IPS-18c (cell line): ENCODE results near the gene FAM149A.
A peak's percentile ranks its signal among the peaks of the same experiment; 100 is the strongest.

Source experiments
- H3K4me3 ChIP-seq: 2 replicates; pipeline ENCODE4 v1.7.0; 2013; ENCODE audit warnings: low read depth, mild to moderate bottlenecking, low read length, moderate library complexity; ENCODE audit not compliant: insufficient read depth
- H3K9me3 ChIP-seq: one replicate; pipeline ENCODE4 v1.6.1; 2013; ENCODE audit warnings: mild to moderate bottlenecking, low read length, moderate library complexity; ENCODE audit not compliant: control insufficient read depth, insufficient read depth

Gene FAM149A

GRCh38 chr4:186144198-186144945 lies 39.9 kb downstream of the FAM149A start:
- H3K4me3 ChIP-seq = peak overlapping the region; percentile 49
- no peaks in the 10 kb centered on the region for H3K9me3 ChIP-seq

- peak overlapping the region; percentile 62 for H3K4me3 ChIP-seq
- no peaks in the 10 kb centered on the region for H3K9me3 ChIP-seq
Observed at GRCh38 chr4:186144946-186145569, 40.6 kb downstream of the FAM149A start.

- Histone ChIP-seq H3K9me3 (no peaks in the 10 kb centered on the region), H3K4me3 (no peak overlapping the region)
Observed at GRCh38 chr4:186146458-186146857, 42.0 kb downstream of the FAM149A start.

GRCh38 chr4:186148336-186148975 lies 44.0 kb downstream of the FAM149A start:
- H3K4me3 ChIP-seq = no peak overlapping the region
- H3K9me3 ChIP-seq = no peaks in the 10 kb centered on the region

GRCh38 chr4:186149872-186150271 lies 45.4 kb downstream of the FAM149A start:
- Histone ChIP-seq H3K9me3 (no peaks in the 10 kb centered on the region), H3K4me3 (no peak overlapping the region)

- Histone ChIP-seq H3K4me3 (no peak overlapping the region), H3K9me3 (no peaks in the 10 kb centered on the region)
Observed at GRCh38 chr4:186150926-186151325, 46.4 kb downstream of the FAM149A start.

GRCh38 chr4:186151499-186151898 lies 47.0 kb downstream of the FAM149A start:
- no peak overlapping the region for H3K4me3 ChIP-seq
- no peaks in the 10 kb centered on the region for H3K9me3 ChIP-seq

GRCh38 chr4:186158021-186158813 lies 53.7 kb downstream of the FAM149A start:
- H3K9me3 ChIP-seq = no peaks in the 10 kb centered on the region
- H3K4me3 ChIP-seq = no peak overlapping the region

- no peak overlapping the region for H3K4me3 ChIP-seq
- no peaks in the 10 kb centered on the region for H3K9me3 ChIP-seq
Observed at GRCh38 chr4:186158966-186159365, 54.5 kb downstream of the FAM149A start.

- H3K9me3 ChIP-seq = no peaks in the 10 kb centered on the region
- no peak overlapping the region for H3K4me3 ChIP-seq
Observed at GRCh38 chr4:186159613-186160012, 55.1 kb downstream of the FAM149A start.

GRCh38 chr4:186161138-186161537 lies 56.6 kb downstream of the FAM149A start:
- no peak overlapping the region for H3K4me3 ChIP-seq
- no peaks in the 10 kb centered on the region for H3K9me3 ChIP-seq

GRCh38 chr4:186166852-186167512 lies 62.5 kb downstream of the FAM149A start:
- Histone ChIP-seq H3K9me3 (no peaks in the 10 kb centered on the region), H3K4me3 (no peak overlapping the region)

GRCh38 chr4:186167605-186168004 lies 63.1 kb downstream of the FAM149A start:
- Histone ChIP-seq H3K9me3 (no peaks in the 10 kb centered on the region), H3K4me3 (no peak overlapping the region)

GRCh38 chr4:186168750-186169149 lies 64.2 kb downstream of the FAM149A start:
- H3K4me3 ChIP-seq = no peak overlapping the region

GRCh38 chr4:186169333-186169944 lies 64.9 kb downstream of the FAM149A start:
- no peak overlapping the region for H3K4me3 ChIP-seq
- no peaks in the 10 kb centered on the region for H3K9me3 ChIP-seq

More at GRCh38 chr4:186168750-186169149, 64.2 kb downstream of the FAM149A start:
- no peaks in the 10 kb centered on the region for H3K9me3 ChIP-seq

- H3K9me3 ChIP-seq = no peaks in the 10 kb centered on the region
- no peak overlapping the region for H3K4me3 ChIP-seq
Observed at GRCh38 chr4:186169945-186170802, 65.7 kb downstream of the FAM149A start.
